IPS-18c (cell line): Measurements from ENCODE around the gene TRIM69.
"Not testable (repeated sequence)": the region's sequence is repeated elsewhere in the genome, so short reads cannot be mapped to it uniquely, and the experiment has no call there.

ENCODE experiments used
- H3K4me3 ChIP-seq: 2 replicates; pipeline ENCODE4 v1.7.0; 2013; ENCODE audit warnings: low read depth, mild to moderate bottlenecking, low read length, moderate library complexity; ENCODE audit not compliant: insufficient read depth
- H3K9me3 ChIP-seq: one replicate; pipeline ENCODE4 v1.6.1; 2013; ENCODE audit warnings: mild to moderate bottlenecking, low read length, moderate library complexity; ENCODE audit not compliant: control insufficient read depth, insufficient read depth

The TRIM69 gene

GRCh38 chr15:44781128-44781810, 44.9 kb downstream of the TRIM69 start:
- Histone ChIP-seq H3K4me3 (no peak overlapping the region), H3K9me3 (no peaks in the 10 kb centered on the region)

GRCh38 chr15:44782516-44782915, 46.2 kb downstream of the TRIM69 start:
- H3K4me3 ChIP-seq, result no peak overlapping the region

GRCh38 chr15:44784918-44785274, 48.6 kb downstream of the TRIM69 start:
- H3K9me3 ChIP-seq, H3K4me3 ChIP-seq: not testable (repeated sequence)

More at GRCh38 chr15:44782516-44782915, 46.2 kb downstream of the TRIM69 start:
- H3K9me3 ChIP-seq, result no peaks in the 10 kb centered on the region

GRCh38 chr15:44788748-44789147, 52.4 kb downstream of the TRIM69 start:
- Histone ChIP-seq H3K4me3 (no peak overlapping the region), H3K9me3 (no peaks in the 10 kb centered on the region)

- H3K4me3 ChIP-seq, result no peak overlapping the region
Observed at GRCh38 chr15:44790215-44790614, 53.9 kb downstream of the TRIM69 start.

GRCh38 chr15:44790656-44791055, 54.3 kb downstream of the TRIM69 start:
- H3K4me3 ChIP-seq, result no peak overlapping the region
- no peaks in the 10 kb centered on the region for H3K9me3 ChIP-seq

More at GRCh38 chr15:44790215-44790614, 53.9 kb downstream of the TRIM69 start:
- H3K9me3 ChIP-seq, result no peaks in the 10 kb centered on the region

- no peaks in the 10 kb centered on the region for H3K9me3 ChIP-seq
- no peak overlapping the region for H3K4me3 ChIP-seq
Observed at GRCh38 chr15:44792715-44793114, 56.4 kb downstream of the TRIM69 start.

- Histone ChIP-seq H3K4me3 (no peak overlapping the region), H3K9me3 (no peaks in the 10 kb centered on the region)
Observed at GRCh38 chr15:44794072-44794471, 57.7 kb downstream of the TRIM69 start.

- Histone ChIP-seq H3K9me3 (peaks cover 2% of the 10 kb centered on the region), H3K4me3 (no peak overlapping the region)
Observed at GRCh38 chr15:44796508-44796907, 60.2 kb downstream of the TRIM69 start.

GRCh38 chr15:44798826-44799225, 62.5 kb downstream of the TRIM69 start:
- H3K9me3 ChIP-seq, result peaks cover 2% of the 10 kb centered on the region
- no peak overlapping the region for H3K4me3 ChIP-seq

- Histone ChIP-seq H3K4me3 (no peak overlapping the region), H3K9me3 (peaks cover 2% of the 10 kb centered on the region)
Observed at GRCh38 chr15:44801364-44801763, 65.0 kb downstream of the TRIM69 start.

- H3K4me3 ChIP-seq, result no peak overlapping the region
- H3K9me3 ChIP-seq, result peaks cover 2% of the 10 kb centered on the region
Observed at GRCh38 chr15:44801797-44802196, 65.5 kb downstream of the TRIM69 start.

GRCh38 chr15:44802336-44802735, 66.0 kb downstream of the TRIM69 start:
- no peak overlapping the region for H3K4me3 ChIP-seq
- peaks cover 2% of the 10 kb centered on the region for H3K9me3 ChIP-seq

- no peak overlapping the region for H3K4me3 ChIP-seq
- peaks cover 1% of the 10 kb centered on the region for H3K9me3 ChIP-seq
Observed at GRCh38 chr15:44804298-44805046, 68.1 kb downstream of the TRIM69 start.

GRCh38 chr15:44808557-44808956, 72.2 kb downstream of the TRIM69 start:
- no peak overlapping the region for H3K4me3 ChIP-seq
- no peaks in the 10 kb centered on the region for H3K9me3 ChIP-seq

- Histone ChIP-seq H3K4me3 (no peak overlapping the region), H3K9me3 (no peaks in the 10 kb centered on the region)
Observed at GRCh38 chr15:44810237-44810636, 73.9 kb downstream of the TRIM69 start.

GRCh38 chr15:44811337-44811736, 75.0 kb downstream of the TRIM69 start:
- no peak overlapping the region for H3K4me3 ChIP-seq

GRCh38 chr15:44812029-44812517, 75.7 kb downstream of the TRIM69 start:
- Histone ChIP-seq H3K9me3 (no peaks in the 10 kb centered on the region), H3K4me3 (no peak overlapping the region)

More at GRCh38 chr15:44811337-44811736, 75.0 kb downstream of the TRIM69 start:
- H3K9me3 ChIP-seq, result no peaks in the 10 kb centered on the region
